ENCODE data around the gene ATG101. TPM values are rescaled to one million over a fixed set of nuclear protein-coding genes. Genes with fewer than 3 reads are reported as not detected.

The ATG101 gene
- total and polyA plus RNA-seq, 9 donors: 13.6 to 48.7 (median 28.5) TPM

DNA sequence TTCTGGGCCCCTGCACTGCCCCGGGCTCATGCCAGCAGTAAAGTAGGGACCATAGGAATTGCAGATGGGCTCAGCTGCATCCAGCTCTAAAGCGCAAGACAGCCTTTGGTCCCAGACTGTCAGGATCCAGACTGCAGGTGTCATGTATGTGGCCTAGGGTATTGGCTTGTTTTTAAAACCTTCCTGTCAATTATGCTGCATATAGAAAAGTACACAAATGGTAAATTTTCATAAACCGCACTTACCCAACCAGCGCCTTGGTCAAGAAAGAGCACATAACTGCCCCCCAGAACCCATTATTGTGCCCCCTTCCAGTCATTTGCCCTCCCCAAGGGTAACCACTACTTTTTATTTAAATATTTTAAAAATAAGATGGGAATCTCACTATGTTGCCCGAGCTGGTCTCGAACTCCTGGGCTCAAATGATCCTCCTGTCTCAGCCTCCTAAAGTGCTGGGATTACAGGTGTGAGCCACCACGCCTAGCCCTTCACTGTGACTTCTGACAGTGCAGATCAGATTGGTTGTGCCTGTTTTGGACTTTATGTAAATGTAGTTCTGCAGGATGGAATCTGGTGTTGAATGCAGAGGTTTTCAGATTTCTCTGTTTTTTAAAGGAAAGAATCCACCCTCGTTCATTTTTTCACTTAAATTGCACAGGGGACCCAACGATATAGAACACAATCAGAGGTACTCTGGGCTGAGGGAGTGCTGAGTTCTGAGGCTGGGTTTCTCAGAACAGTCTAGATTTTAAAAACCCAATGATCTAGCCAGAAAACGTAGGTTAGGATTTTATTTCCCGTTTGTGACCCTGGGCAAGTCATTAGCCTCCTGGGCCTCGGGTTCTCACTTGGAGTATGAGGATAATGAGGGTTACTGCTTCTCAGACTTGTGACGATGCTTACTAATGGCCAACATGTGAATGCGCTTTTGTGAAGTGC lies 11.9 kb upstream of the ATG101 start:
- H3K4me1 ChIP-seq (ENCODE audit: insufficient read depth): peaks cover 10% of the 10 kb centered on the region
- no peaks in the 10 kb centered on the region for H3K36me3 ChIP-seq
- WGBS, 3 donors: 87 to 93% (median 90%) methylated on average over 14 of the region's 14 CpGs
- H3K27ac ChIP-seq: no peak overlapping the region
- TF ChIP-seq, protein P1, sequence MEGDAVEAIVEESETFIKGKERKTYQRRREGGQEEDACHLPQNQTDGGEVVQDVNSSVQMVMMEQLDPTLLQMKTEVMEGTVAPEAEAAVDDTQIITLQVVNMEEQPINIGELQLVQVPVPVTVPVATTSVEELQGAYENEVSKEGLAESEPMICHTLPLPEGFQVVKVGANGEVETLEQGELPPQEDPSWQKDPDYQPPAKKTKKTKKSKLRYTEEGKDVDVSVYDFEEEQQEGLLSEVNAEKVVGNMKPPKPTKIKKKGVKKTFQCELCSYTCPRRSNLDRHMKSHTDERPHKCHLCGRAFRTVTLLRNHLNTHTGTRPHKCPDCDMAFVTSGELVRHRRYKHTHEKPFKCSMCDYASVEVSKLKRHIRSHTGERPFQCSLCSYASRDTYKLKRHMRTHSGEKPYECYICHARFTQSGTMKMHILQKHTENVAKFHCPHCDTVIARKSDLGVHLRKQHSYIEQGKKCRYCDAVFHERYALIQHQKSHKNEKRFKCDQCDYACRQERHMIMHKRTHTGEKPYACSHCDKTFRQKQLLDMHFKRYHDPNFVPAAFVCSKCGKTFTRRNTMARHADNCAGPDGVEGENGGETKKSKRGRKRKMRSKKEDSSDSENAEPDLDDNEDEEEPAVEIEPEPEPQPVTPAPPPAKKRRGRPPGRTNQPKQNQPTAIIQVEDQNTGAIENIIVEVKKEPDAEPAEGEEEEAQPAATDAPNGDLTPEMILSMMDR (IDR thresholded peaks at IDR 0.05): no peak
- no peak for TF ChIP-seq POLR2A (IDR thresholded peaks at IDR 0.05)
- no peak for TF ChIP-seq EP300 (IDR thresholded peaks at IDR 0.05)
- H3K4me3 ChIP-seq: no peak overlapping the region
- no peaks in the 10 kb centered on the region for H3K9me3 ChIP-seq
- no peaks in the 10 kb centered on the region for H3K27me3 ChIP-seq
- intact Hi-C loops (cut with DNase I): no loop called here
- DNase-seq: peak in 1 of 5 donors; percentile 44

DNA sequence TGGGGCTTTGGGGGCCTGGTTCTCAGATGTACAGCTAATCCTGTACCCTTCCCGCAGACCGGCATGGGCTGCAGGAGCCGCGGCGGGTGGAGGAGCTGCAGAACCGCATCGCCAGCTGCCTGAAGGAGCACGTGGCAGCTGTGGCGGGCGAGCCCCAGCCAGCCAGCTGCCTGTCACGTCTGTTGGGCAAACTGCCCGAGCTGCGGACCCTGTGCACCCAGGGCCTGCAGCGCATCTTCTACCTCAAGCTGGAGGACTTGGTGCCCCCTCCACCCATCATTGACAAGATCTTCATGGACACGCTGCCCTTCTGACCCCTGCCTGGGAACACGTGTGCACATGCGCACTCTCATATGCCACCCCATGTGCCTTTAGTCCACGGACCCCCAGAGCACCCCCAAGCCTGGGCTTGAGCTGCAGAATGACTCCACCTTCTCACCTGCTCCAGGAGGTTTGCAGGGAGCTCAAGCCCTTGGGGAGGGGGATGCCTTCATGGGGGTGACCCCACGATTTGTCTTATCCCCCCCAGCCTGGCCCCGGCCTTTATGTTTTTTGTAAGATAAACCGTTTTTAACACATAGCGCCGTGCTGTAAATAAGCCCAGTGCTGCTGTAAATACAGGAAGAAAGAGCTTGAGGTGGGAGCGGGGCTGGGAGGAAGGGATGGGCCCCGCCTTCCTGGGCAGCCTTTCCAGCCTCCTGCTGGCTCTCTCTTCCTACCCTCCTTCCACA lies 11.0 kb upstream of the ATG101 start:
- intact Hi-C loops (cut with DNase I): no loop called here
- DNase-seq: peak; percentile 48 to 86 (median 76)
- no peaks in the 10 kb centered on the region for H3K9me3 ChIP-seq
- peaks cover 12% of the 10 kb centered on the region for H3K4me1 ChIP-seq (ENCODE audit: insufficient read depth)
- no peak overlapping the region for H3K4me3 ChIP-seq
- no peaks in the 10 kb centered on the region for H3K36me3 ChIP-seq
- 79 to 82% (median 80%) methylated on average over 25 of the region's 25 CpGs for WGBS, 3 donors
- H3K27me3 ChIP-seq: no peaks in the 10 kb centered on the region
- TF ChIP-seq, protein P1 (IDR thresholded peaks at IDR 0.05): no peak
- TF ChIP-seq POLR2A (IDR thresholded peaks at IDR 0.05) (peak; percentile 33), EP300 (IDR thresholded peaks at IDR 0.05) (no peak)
- no peak overlapping the region for H3K27ac ChIP-seq

DNA sequence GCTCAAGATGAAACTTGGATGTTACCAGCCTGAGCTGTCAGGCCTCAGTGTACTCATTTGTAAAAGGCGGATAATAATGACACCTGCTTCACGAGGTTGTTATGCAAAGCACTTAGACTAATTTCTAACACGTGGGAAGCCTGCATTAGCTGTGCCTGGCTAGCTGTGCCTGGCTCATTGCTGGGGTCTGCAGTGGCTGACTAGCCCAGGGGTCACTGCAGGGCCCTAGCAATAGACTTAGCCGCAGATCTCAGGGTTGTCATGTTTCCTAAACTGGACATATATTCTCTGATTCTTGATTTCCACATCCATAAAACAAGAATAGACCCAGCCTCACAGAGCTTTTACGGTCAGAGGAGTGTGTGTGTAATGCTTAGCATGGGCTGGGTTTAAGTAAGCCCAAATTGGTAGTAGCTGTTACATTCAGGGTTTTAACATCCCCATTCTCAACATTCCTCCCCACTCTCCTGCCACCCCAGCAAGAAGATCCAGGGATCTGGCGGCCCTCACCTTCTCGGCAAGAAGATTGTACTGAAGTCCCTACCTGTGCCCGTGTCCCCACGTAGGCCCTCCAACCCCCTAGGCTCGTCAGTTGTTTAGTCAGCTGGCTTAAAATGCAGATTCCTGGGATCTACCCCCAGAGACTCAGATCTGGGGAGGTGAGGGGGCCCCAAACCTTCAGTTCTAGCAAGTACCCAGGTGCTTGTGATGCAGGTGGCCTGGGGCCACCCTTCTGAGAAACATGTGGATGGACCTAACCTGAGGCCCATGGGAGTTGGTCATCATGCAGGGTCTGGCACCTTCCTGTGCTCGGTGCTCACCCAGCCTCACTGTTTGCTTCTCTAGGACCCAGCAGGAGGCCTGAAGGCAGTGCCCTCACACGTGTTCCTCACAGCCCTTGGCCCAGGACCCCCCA lies 9.9 kb upstream of the ATG101 start:
- Histone ChIP-seq H3K36me3 (no peaks in the 10 kb centered on the region), H3K27me3 (no peaks in the 10 kb centered on the region), H3K4me1 (ENCODE audit: insufficient read depth) (peaks cover 17% of the 10 kb centered on the region), H3K9me3 (no peaks in the 10 kb centered on the region), H3K4me3 (no peak overlapping the region), H3K27ac (no peak overlapping the region)
- intact Hi-C loops (cut with DNase I): no loop called here
- 79 to 80% (median 80%) methylated on average over 12 of the region's 12 CpGs for WGBS, 3 donors
- no peak for TF ChIP-seq EP300 (IDR thresholded peaks at IDR 0.05)
- TF ChIP-seq POLR2A (IDR thresholded peaks at IDR 0.05): peak; percentile 18
- TF ChIP-seq, protein P1 (IDR thresholded peaks at IDR 0.05): no peak
- peak; percentile 39 to 82 (median 68) for DNase-seq
